ENCODE results near the gene EFCAB11. TPM values are rescaled to one million over a fixed set of nuclear protein-coding genes. Genes with fewer than 3 reads are reported as not detected.

Gene EFCAB11
- total and polyA plus RNA-seq, 2 donors (not counting 3 experiments of a cell fraction or from before 2014, with no cell fraction given) = 2.8 to 6.3 TPM

DNA sequence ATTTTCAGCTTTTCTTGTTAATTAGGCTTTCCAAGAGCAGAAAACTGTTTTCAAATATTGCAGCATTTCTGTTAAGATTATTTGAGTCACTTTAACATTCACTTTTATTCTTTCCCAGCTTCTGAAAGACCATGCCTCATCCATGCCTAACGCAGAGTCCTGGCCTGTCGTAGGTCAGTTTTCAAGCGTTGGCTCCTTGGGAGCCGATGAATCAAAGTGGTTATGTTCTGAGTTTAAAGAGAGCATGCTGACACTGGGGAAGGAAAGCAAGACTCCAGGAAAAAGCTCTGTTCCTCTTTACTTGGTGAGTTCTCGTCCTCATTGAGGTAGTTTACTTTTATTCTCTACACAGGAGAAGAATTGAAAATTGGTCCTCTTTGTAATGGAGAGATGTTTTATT, 34.3 kb upstream of the EFCAB11 start:
- Histone ChIP-seq H4K20me1 (replicated peaks; ENCODE audit: control insufficient read depth, extremely low read depth, insufficient read depth, low read length) (no peaks in the 10 kb centered on the region), H3K27ac (ENCODE audit: insufficient read depth, low read depth, low read length) (no peak overlapping the region), H3K36me3 (ENCODE audit: control insufficient read depth in 2 of 2, extremely low read depth in 1 of 2, insufficient read depth in 2 of 2, low read length in 2 of 2) (peaks cover 2 to 19% of the 10 kb centered on the region in 2 experiments), H3K9me3 (replicated peaks; ENCODE audit: control insufficient read depth, insufficient read depth, low read length) (no peaks in the 10 kb centered on the region), H3K9ac (replicated peaks; ENCODE audit: extremely low read depth, insufficient read depth, low read length) (no peak overlapping the region), H3K4me2 (ENCODE audit: insufficient read depth, low read length) (no peak overlapping the region), H3K4me3 (replicated peaks in 1 of 3; ENCODE audit: insufficient read depth in 1 of 3, low read depth in 1 of 3, low read length in 3 of 3) (no peak overlapping the region), H3K9me1 (replicated peaks; ENCODE audit: control insufficient read depth, extremely low read depth, insufficient read depth, low read length) (no peaks in the 10 kb centered on the region), H2AFZ (ENCODE audit: low read depth, low read length) (no peak overlapping the region), H3K79me2 (ENCODE audit: control insufficient read depth, insufficient read depth, low read length) (no peaks in the 10 kb centered on the region), H3K4me1 (ENCODE audit: control insufficient read depth, extremely low read depth, insufficient read depth, low read length) (no peaks in the 10 kb centered on the region), H3K27me3 (ENCODE audit: control insufficient read depth in 2 of 2, insufficient read depth in 2 of 2, low read length in 2 of 2) (no peaks in the 10 kb centered on the region)
- FAIRE-seq (no peak), DNase-seq (ENCODE audit: low read depth, low spot score) (no peak)
- ChIA-PET POLR2A (no interaction called here), CTCF (interaction anchor here (1.4 to 4.9 kb wide), 2 partner anchors 16 to 247 kb away, joined by 6 to 19 read pairs; no protein-coding TSS in a partner anchor)
- BruUV-seq (replicated peaks) = no TSS peak
- intact Hi-C loops (cut with micrococcal nuclease) = no loop called here
- TF ChIP-seq POLR2AphosphoS5 (IDR thresholded peaks at IDR 0.05; ENCODE audit: insufficient read depth, low read depth, low read length) (no peak), EZH2 (IDR thresholded peaks at IDR 0.05; ENCODE audit: borderline replicate concordance, low read depth, low read length, severe bottlenecking) (no peak), JUN (IDR thresholded peaks at IDR 0.05; ENCODE audit: borderline replicate concordance, insufficient read depth, insufficient read length, low read depth) (no peak), MYC (IDR thresholded peaks at IDR 0.05; ENCODE audit: low read depth, low read length) (no peak), POLR2A (IDR thresholded peaks at IDR 0.05; ENCODE audit: low read depth, low read length) (no peak), GATA2 (IDR thresholded peaks at IDR 0.05; ENCODE audit: insufficient read depth, insufficient read length, low read depth, low read length) (no peak), FOS (IDR thresholded peaks at IDR 0.05; ENCODE audit: borderline replicate concordance, insufficient read depth, low read length) (no peak)
- TF ChIP-seq, protein P1, sequence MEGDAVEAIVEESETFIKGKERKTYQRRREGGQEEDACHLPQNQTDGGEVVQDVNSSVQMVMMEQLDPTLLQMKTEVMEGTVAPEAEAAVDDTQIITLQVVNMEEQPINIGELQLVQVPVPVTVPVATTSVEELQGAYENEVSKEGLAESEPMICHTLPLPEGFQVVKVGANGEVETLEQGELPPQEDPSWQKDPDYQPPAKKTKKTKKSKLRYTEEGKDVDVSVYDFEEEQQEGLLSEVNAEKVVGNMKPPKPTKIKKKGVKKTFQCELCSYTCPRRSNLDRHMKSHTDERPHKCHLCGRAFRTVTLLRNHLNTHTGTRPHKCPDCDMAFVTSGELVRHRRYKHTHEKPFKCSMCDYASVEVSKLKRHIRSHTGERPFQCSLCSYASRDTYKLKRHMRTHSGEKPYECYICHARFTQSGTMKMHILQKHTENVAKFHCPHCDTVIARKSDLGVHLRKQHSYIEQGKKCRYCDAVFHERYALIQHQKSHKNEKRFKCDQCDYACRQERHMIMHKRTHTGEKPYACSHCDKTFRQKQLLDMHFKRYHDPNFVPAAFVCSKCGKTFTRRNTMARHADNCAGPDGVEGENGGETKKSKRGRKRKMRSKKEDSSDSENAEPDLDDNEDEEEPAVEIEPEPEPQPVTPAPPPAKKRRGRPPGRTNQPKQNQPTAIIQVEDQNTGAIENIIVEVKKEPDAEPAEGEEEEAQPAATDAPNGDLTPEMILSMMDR (IDR thresholded peaks at IDR 0.05; ENCODE audit: extremely low read depth in 1 of 2, insufficient read depth in 1 of 2, low read depth in 1 of 2, low read length in 2 of 2) = no peak
- TF ChIP-seq, protein P2, sequence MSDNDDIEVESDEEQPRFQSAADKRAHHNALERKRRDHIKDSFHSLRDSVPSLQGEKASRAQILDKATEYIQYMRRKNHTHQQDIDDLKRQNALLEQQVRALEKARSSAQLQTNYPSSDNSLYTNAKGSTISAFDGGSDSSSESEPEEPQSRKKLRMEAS (IDR thresholded peaks at IDR 0.05; ENCODE audit: insufficient read depth, insufficient read length) = no peak
- dilution Hi-C loops (cut with MboI; ENCODE audit: extremely low pct_ligation_motif_present, low sequenced_read_pairs) = no loop called here

All from endothelial cell of umbilical vein (primary cell).